GM10266 (cell line): ENCODE results near the gene SIL1.
"Not testable (repeated sequence)": the region's sequence is repeated elsewhere in the genome, so short reads cannot be mapped to it uniquely, and the experiment has no call there.

Experiments
- DNase-seq: peaks from one replicate; pipeline ENCODE4 v3.0.0; 2012; ENCODE audit errors: extremely low spot score
- CTCF ChIP-seq: IDR thresholded peaks from 2 replicates; pipeline ENCODE4 v1.5.1; 2012; ENCODE audit warnings: mild to moderate bottlenecking, low read depth; ENCODE audit not compliant: control insufficient read depth, insufficient read depth; ENCODE audit errors: missing control alignments

The SIL1 gene

GRCh38 chr5:139228201-139228803 is 30.1 kb upstream of the SIL1 start:
- DNase-seq = no peak
- no peak for TF ChIP-seq CTCF

- DNase-seq = no peak
- no peak for TF ChIP-seq CTCF
These were observed 28.0 kb upstream of the SIL1 start for GRCh38 chr5:139226131-139226530.

- no peak for DNase-seq
- TF ChIP-seq CTCF = no peak
These were observed 25.3 kb upstream of the SIL1 start for GRCh38 chr5:139223481-139223880.

- no peak for TF ChIP-seq CTCF
- DNase-seq = no peak
These were observed 24.2 kb upstream of the SIL1 start for GRCh38 chr5:139222346-139222745.

GRCh38 chr5:139218038-139218437 is 19.9 kb upstream of the SIL1 start:
- DNase-seq = not testable (repeated sequence)

- TF ChIP-seq CTCF = no peak
- DNase-seq = no peak
These were observed 17.2 kb upstream of the SIL1 start for GRCh38 chr5:139215107-139215975.

- DNase-seq = no peak
- TF ChIP-seq CTCF = no peak
These were observed 16.5 kb upstream of the SIL1 start for GRCh38 chr5:139214646-139215045.
